ENCODE results near the gene CFAP100. TPM values are rescaled to one million over a fixed set of nuclear protein-coding genes. Genes with fewer than 3 reads are reported as not detected.

CFAP100 gene
- total RNA-seq (not detected), polyA plus RNA-seq (not detected)
- long read RNA-seq, donor 1 = 0 reads
- long read RNA-seq, donor 2 = 0 reads

- 32 to 58% (median 37%) methylated on average over 26 to 43 of the region's 43 CpGs for WGBS, 5 donors
- peaks cover 0 to 16% (median 9%) of the 10 kb centered on the region in 8 donors for H3K9me3 ChIP-seq
- peak within 1 kb of the TSS in 1 of 8 donors; percentile 13 for H3K4me3 ChIP-seq
- H3K27ac ChIP-seq = no peak within 1 kb of the TSS
- no peak for TF ChIP-seq POLR2AphosphoS5 (IDR thresholded peaks at IDR 0.05)
- TF ChIP-seq POLR2A (IDR thresholded peaks at IDR 0.05) = no peak
- no peak for TF ChIP-seq CTCF (IDR thresholded peaks at IDR 0.05 in 8 of 11, conservative IDR thresholded peaks at IDR 0.05 in 3 of 11)
- no peaks in the 10 kb centered on the region for H3K36me3 ChIP-seq
- peaks cover 0 to 10% (median 2%) of the 10 kb centered on the region in 6 donors for H3K4me1 ChIP-seq
- peaks cover 0 to 69% (median 16%) of the 10 kb centered on the region in 7 donors for H3K27me3 ChIP-seq (replicated peaks in 1 of 7)
- DNase-seq = peak; percentile 70
- intact Hi-C loops (cut with DNase I; ENCODE audit: low total_unique reads) = loop anchor here (5.0 kb wide), 1 partner anchor 137 kb away; no protein-coding TSS in a partner anchor
Measured at GRCh38 chr3:126394179-126394976, at the start of gene CFAP100. Gene CFAP100, plus strand, starts transcription at chr3:126394909. Its CDS starts 1,092 bp downstream, at chr3:126396001.

- 75 to 96% (median 89%) methylated on average over 5 to 7 of the region's 7 CpGs for WGBS, 5 donors
- Histone ChIP-seq H3K9me3 (no peaks in the 10 kb centered on the region), H3K36me3 (no peaks in the 10 kb centered on the region), H3K4me3 (no peak overlapping the region), H3K27ac (no peak overlapping the region), H3K27me3 (replicated peaks in 1 of 7) (peaks cover 0 to 4% (median 0%) of the 10 kb centered on the region in 7 donors), H3K4me1 (no peaks in the 10 kb centered on the region)
- DNase-seq = peak; percentile 29
- intact Hi-C loops (cut with DNase I; ENCODE audit: low total_unique reads) = no loop called here
- TF ChIP-seq POLR2A (IDR thresholded peaks at IDR 0.05) = no peak
Measured at GRCh38 chr3:126345231-126345630, 49.5 kb upstream of the CFAP100 start.

- intact Hi-C loops (cut with DNase I; ENCODE audit: low total_unique reads) = no loop called here
- WGBS, 5 donors = 80 to 96% (median 92%) methylated on average over 2 to 5 of the region's 5 CpGs
- peak; percentile 66 for DNase-seq
- no peaks in the 10 kb centered on the region for H3K9me3 ChIP-seq
- H3K27ac ChIP-seq = no peak overlapping the region
- H3K4me3 ChIP-seq = no peak overlapping the region
- H3K36me3 ChIP-seq = no peaks in the 10 kb centered on the region
- no peaks in the 10 kb centered on the region for H3K4me1 ChIP-seq
- TF ChIP-seq POLR2A (IDR thresholded peaks at IDR 0.05) (no peak), CTCF (IDR thresholded peaks at IDR 0.05 in 8 of 11, conservative IDR thresholded peaks at IDR 0.05 in 3 of 11) (no peak), POLR2AphosphoS5 (IDR thresholded peaks at IDR 0.05) (no peak)
- H3K27me3 ChIP-seq (replicated peaks in 1 of 7) = peaks cover 0 to 4% (median 0%) of the 10 kb centered on the region in 7 donors
Measured at GRCh38 chr3:126345641-126346460, 48.9 kb upstream of the CFAP100 start.

GRCh38 chr3:126346466-126346865, 48.2 kb upstream of the CFAP100 start:
- intact Hi-C loops (cut with DNase I; ENCODE audit: low total_unique reads) = no loop called here
- peak; percentile 44 for DNase-seq
- WGBS, 5 donors = 73 to 91% (median 90%) methylated on average over 2 of the region's 2 CpGs
- no peaks in the 10 kb centered on the region for H3K27me3 ChIP-seq (replicated peaks in 1 of 7)
- peaks cover 0 to 3% (median 0%) of the 10 kb centered on the region in 6 donors for H3K36me3 ChIP-seq
- no peak overlapping the region for H3K4me3 ChIP-seq
- H3K4me1 ChIP-seq = no peaks in the 10 kb centered on the region
- no peak overlapping the region for H3K27ac ChIP-seq
- no peaks in the 10 kb centered on the region for H3K9me3 ChIP-seq
- no peak for TF ChIP-seq POLR2AphosphoS5 (IDR thresholded peaks at IDR 0.05)
- TF ChIP-seq CTCF (IDR thresholded peaks at IDR 0.05 in 8 of 11, conservative IDR thresholded peaks at IDR 0.05 in 3 of 11) = no peak
- no peak for TF ChIP-seq POLR2A (IDR thresholded peaks at IDR 0.05)
